HG03103 (cell line): ENCODE results near the gene DDR2.
"Not testable (repeated sequence)": the region's sequence is repeated elsewhere in the genome, so short reads cannot be mapped to it uniquely, and the experiment has no call there.

Experiments
- ATAC-seq: cut with Tn5 transposase; IDR thresholded peaks from one replicate; pipeline ENCODE4 v1.9.1; 2021; ENCODE audit warnings: low read depth; ENCODE audit not compliant: unreplicated experiment

DDR2 gene

DNA sequence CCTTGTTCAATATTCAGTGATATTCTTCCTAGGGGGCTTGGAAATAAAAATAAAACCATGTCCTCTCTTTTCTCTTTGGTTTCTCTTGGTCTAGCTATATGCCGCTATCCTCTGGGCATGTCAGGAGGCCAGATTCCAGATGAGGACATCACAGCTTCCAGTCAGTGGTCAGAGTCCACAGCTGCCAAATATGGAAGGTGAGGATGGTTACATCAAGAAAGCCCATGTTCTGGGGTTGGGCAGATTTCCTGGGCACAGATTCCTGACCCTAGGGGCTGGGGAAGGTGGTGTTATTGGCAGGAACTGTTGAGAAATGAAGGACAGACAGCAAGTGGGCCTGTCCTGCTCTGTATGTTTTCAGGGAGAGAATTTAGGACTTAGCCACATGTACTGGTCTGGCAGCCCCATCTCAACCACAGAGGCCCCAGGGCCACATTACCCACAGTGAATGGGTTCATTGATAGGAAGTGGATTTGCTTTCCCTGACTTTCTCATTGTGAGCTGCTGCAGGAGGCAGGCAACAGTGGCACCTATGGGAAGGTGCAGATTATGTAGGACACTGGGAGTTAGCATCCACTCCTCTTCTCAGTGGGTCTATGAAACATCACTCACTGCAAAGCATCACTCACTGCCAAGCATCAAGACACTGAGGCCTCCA lies 120.9 kb downstream of the DDR2 start:
- ATAC-seq: no peak

DNA sequence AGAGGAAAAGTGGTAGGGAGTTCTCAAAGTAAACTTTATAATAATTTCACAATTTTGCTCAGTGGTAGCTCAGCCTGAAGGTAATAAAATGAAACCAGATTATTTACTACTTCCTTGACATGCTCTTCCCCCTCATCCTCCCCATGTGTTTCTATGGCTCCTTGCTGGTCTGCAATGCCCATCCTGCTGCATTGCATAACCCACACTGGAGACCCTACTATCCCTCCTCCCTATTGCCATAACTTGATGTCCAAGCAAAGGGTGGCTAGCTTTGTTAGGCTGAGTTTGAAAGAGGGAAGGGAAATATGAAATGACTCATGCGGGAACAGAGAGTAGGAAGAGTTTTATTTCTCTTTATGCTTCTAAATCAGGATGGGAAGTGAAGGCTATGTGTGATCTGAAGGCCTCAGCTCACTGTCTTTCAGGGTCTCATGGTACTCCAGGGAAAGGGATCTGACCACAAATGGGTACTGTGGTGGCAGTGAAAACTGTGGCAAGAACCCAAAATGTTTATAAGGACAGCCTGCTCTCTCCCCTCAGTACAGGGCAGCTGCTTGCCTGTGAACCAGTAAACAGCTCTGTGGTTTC lies 121.8 kb downstream of the DDR2 start:
- ATAC-seq: no peak

DNA sequence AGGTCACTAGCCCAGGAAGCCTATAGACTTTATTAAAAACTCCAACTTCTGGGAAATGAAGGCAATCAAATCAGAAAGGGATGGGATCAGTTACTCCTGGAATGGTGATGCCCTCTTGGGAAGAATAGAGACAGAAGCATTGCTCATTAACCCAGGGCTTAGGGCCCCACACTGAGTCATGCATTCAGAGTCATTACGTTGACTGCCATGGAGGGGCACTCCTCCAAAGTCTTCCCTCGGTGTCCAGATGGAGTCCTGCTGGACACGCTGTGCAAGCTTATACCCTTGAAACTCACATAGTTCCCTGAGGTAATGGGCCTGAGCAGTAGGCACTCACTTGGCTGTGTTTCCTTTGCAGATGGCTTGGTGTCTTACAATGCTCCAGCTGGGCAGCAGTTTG lies 123.0 kb downstream of the DDR2 start:
- ATAC-seq: no peak

DNA sequence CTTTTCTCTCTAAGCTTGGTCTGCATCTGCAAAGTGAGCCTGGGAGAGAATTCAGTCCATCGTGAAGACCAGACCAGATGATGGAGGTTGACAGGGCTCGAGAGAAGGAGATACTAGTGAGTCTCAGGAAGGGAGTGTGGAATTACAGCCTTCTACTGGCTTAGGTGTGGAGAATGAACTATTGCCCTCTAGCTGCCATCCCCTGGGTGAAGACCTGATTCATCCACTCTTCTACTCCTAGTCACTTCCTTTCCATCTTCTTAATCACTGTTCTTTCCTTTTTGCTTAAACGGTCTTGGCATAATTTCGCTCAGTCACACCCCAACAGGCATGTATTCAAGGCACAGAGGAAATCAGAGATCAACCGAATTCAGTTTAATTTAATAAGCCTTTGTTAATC lies 124.3 kb downstream of the DDR2 start:
- ATAC-seq: no peak

DNA sequence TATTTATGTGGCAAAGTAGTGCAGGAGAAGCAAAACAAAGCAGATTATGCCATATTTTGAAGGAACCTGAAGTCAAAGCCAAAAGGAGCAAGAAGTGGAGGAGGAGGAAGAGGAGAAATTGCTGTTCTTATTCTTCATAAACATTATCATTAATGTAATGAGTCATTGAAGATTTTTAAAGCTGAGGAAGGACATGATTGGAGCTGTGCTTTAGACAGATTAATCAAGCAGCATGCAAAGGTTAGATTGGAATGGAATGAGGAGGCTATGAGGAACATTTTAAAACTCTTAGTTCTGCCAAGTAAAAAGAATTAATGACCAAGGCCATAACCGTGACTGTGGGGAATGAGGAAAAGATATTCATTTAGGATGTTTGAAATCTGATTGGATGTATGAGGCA lies 125.2 kb downstream of the DDR2 start:
- ATAC-seq: no peak

DNA sequence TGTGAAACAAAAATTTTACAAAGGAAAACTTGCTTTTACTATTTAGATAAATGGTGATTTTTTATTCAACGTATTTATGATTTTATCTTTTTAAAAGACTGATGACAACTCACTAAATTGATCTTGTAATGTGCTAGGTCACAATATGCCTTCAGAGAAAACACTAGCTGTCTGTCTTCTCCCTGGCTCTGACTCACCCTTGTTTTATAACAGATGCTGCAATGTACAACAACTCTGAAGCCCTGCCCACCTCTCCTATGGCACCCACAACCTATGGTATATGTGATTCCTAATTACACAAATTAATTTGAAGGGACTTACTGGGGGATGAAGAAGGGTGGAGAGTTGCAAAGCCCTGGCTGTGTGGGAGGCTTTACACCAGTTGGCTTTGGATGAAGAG lies 133.5 kb downstream of the DDR2 start:
- no peak for ATAC-seq

DNA sequence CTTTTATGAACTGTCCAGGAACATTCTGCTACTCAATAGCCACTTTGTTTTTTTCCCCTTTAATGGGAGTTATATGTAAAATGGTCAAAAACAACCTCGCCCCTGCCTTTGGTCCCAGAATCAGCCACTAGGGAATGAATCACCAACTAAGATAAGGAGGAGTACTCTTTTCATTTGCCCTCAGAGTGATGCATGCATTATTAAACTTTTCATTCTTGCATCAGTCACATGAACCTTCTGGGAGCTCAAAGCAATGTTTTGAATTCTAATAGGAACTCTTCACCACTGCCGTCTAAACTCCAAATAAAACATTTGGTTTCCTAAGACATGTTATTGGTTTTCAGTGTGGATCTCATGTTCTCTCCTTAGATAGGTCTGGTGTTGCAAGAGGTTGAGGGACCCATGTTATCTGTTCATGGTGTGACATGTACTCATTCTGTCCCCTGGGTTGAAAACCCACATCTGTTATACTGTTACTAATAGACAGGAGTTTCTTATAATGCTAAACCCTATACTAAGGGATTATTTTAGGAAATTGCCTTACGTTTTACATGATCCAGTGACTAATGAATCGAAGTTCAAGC lies 140.4 kb downstream of the DDR2 start:
- no peak for ATAC-seq

DNA sequence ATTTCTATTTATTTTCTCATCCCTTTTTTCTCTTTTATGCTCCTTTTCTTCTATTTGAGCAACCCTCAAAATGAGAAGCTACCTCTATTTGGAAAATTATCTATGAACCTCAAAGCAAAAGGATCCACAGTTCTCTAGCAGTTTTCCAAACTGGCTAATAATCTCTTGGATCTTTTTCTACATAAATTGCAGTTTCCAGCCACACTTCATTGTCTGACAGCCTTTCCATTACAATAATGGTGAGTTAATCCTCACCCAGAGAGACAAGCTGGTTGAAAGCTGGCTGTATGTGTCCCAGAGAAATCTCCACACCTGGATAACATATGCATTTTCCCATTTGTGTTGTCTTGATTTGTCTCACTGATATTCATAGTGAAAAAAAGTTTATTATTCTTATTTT lies 141.7 kb downstream of the DDR2 start:
- no peak for ATAC-seq

DNA sequence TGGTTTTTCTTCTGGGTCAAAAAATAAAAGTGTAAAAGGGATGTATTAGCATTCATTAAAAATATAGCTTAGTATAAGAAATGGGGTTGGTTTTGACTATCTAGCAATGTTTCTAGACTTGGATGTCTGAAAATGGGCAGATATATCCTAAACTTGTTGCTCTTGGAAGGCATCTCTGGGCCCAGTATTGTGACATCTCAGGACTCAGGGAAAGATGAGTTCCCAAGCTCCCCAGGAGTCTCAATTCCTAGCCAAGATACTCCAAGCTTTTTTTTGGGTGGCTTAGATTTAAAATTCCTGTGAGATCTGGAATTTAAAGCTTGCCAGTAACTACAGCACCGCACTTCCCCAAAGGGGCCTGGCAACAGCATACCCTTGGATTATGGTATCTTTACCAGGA lies 146.8 kb downstream of the DDR2 start:
- no peak for ATAC-seq

DNA sequence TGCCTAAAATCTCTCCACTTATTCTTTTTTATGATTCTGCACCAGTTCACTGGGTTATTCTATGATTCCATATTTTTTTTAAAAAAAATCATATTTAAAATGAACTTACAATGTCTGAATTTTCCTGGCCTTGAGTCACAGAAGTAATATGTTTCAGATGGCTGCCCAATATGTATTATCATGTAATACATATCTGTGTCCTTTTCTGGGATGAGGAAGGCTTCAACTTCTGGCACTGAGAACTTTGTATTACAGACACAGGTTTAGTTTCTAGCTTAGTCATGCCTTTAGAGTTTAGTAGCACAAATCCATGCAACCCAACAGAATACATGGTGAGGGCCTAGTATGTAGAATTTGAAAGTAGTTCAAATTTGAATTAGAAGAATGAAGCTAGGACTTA lies 150.4 kb downstream of the DDR2 start:
- no peak for ATAC-seq

DNA sequence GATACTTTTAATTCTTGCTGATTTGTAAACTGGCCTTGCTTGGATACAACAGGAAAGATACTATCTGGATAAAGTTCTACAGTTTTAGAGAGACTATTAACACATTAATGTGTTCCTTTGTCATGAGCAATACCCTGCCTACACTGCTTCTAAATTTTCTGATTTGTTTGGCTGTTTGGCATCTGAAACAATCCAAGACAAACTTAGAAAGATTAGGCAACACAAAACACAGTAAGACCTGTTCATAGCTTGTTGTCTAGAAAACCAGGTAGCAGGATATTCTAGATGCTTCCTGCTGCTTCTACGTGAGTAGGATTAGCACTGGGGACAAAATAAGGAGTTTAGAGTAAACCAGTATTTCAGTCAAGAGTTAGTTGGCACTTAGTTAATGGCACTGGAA lies 152.7 kb downstream of the DDR2 start:
- not testable (repeated sequence) for ATAC-seq

DNA sequence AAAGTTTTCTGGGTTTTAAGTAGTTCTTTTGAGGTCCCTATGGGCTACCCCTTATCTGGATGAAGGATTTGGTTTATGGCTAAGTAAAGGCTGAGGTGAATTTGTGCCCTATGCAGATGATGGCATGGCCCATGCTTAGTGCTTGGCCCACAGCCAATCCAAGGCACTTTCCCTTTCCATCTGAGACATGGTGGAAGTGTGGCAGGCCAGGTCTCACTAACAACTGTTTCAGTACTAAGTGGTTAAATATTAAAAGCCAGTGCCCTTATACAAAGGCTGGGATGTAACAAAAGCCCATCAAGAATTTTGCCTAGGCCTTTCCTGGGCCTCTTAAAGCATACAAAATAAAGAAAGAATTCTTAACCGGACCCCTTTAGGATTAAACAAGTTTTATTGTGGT lies 156.5 kb downstream of the DDR2 start:
- not testable (repeated sequence) for ATAC-seq

DNA sequence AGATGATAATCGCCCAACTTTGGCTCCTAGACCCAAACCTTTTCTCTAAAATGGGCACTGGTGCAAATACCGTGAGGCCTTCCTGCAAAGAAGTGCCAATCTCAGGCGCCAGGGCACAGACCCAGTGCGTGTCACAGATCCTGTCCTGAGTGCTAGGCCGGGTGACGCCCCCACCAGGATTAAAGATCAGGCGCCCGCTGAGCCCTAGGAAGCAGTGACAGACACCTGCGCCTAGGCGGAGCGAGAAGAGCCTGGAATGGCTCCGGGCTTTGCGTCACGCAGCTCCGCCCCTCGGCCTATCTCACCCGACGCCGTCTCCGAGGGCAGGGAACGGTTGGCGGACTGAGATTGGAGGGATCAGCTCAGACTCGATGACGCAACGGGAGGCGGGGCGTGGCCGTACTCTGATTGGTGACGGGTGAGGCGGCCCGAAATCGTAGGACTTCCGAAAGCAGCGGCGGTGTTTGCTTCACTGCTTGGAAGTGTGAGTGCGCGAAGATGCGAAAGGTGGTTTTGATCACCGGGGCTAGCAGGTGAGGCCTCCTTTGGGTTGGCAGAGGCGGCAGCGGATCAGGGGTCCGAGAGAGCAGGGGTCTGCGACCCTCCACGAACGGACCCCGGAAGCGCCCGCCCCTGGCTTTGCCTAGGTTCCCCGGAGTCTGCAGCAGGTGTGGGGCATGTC lies 158.2 kb downstream of the DDR2 start, which contains the start of gene HSD17B7:
HSD17B7 (plus strand) TSS at position 400 of the 682 bp plus-strand sequence; CDS start at position 499, 99 bp downstream.
- peak; percentile 100 for ATAC-seq

DNA sequence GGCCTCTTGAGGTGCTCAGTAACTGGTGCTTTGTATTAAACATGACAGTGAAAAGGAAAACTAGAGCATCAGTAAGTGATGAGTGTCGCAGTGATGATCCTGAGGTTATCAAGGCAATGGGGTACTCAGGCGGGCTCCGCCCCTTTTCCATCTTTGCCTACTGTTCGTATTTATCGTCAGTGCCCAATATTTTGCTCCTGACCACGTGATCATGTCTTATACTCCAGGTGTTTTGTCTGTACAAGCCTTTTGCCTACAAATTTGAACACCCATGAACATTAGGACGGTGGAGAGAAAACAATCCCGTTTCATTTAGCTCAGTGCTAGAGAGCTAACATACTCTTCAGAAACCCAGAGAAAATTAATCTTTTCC lies 158.7 kb downstream of the DDR2 start:
- ATAC-seq: peak; percentile 4

DNA sequence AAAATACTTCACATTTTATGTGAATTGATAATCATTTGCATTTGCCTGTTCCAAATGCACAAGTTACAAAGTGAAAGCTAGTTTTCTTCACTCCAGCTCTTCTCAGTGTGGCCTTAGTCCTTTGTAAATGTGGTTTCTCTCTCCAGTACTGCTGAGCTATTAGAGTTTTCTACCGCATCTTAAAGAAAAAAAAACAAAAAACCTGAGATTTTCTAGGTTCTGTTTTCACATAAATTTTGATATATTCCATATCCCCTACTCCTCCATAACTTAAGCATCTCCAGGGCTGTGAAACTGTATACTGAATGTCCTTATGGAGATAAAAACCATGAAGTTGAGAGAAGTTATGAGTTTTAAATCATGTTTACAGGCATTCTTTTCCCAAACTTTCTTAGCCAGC lies 162.0 kb downstream of the DDR2 start:
- ATAC-seq: not testable (repeated sequence)

DNA sequence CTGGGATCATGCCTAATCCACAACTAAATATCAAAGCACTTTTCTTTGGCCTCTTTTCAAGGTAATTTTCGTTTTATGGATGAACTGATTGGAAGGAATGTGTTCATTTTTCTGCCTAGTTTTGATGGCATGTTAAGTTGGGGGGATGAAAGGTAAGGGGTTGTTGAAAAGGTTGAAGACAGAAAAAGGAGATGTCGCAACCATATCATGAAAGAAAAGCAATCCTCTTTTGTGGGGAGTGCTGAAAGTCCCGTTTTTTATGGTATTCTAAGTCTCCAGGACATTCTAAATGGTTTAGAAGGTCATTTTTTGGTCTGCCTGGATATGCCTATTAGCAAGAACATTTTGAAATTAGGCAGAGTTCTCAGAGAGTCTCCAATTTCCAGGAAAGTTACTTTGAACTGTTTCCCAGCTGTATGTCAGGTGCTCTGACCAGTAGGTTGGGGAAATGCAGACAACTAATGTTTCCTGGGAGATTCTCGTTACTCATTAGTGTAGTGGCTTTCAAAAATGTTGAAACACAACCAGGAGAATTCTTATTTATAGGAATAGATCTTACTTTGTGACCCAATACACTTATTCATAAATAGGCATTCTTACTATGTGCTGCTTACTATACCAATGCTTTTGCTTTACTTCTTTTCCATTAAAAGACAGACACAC lies 164.5 kb downstream of the DDR2 start:
- not testable (repeated sequence) for ATAC-seq

DNA sequence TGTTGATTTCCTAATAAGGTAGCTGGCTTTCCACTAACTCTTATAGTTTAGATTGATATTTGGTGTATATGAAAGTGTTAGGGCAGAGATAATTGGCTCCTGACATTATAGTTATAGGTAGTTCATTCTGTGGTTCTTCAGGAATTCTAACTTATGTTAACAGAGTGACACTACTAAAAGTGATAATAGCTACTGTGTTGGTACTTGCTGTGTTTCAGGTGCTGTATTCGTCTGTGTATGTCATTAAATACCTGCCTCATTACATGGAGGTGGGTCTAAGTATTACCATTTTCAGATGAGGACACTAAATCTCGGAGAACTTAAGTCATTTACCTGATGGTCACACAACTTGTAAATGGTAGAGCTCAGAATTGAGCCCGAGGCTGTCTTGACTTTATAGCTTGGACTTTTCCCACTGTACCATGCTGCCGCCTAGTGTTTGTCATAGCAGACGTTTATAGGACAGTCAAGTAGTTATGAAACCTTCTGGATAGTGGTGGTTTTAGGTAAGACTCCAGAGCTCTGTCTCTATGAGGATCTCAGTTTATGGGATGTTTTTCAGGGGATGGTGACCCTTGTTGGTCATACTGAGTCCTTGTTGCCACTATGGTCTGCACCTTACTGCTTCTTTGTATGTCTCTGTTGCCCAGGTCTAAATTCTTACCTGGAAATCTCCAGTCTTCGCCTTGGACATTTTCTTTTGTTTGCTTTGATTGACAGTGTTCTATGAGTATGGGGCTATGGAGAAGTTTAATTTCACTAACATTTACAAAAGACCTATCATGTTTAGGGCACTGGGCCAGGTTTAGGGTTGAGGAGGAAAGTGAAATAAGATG lies 167.9 kb downstream of the DDR2 start:
- not testable (repeated sequence) for ATAC-seq

DNA sequence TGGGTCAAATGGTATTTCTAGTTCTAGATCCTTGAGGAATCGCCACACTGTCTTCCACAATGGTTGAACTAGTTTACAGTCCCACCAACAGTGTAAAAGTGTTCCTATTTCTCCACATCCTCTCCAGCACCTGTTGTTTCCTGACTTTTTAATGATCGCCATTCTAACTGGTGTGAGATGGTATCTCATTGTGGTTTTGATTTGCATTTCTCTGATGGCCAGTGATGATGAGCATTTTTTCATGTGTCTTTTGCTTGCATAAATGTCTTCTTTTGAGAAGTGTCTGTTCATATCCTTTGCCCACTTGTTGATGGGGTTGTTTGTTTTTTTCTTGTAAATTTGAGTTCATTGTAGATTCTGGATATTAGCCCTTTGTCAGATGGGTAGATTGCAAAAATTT lies 175.2 kb downstream of the DDR2 start:
- ATAC-seq: not testable (repeated sequence)

DNA sequence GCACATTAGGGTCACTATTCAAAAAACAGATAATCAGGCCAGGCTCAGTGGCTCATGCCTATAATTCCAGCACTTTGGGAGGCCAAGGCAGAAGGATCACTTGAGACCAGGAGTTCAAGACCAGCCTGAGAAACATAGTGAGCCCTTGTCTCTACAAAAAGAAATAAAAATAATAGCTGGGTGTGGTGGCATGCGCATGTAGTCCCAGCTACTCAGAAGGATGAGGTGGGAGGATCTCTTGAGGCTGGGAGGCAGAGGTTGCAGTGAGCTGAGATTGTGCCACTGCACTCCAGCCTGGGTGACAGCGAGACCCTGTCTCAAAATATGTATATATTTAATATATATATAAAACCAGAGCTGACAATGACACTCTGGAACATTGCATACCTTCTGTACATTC lies 180.1 kb downstream of the DDR2 start:
- not testable (repeated sequence) for ATAC-seq

DNA sequence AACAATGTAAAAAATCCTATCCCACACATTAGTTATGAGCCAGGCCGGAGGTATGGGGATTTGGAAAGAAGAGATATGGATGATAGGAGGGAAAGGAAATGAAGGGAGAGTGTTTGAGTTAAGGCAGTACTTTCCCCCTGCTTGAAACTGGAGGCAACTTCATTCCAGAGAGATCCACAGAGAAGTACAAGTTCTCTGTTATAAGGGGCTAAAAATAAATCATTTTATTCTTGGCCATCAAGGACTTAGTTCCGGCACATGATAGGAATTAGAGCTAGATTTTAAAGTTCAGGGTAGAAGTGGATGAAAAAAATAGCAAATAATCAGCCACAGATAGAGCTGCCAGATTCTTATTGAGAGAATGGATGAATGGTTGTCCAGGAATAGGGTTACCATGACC lies 185.9 kb downstream of the DDR2 start:
- not testable (repeated sequence) for ATAC-seq
